G401.6 (cell line): ENCODE data around the gene MBTPS2.
"Not testable (repeated sequence)": the region's sequence is repeated elsewhere in the genome, so short reads cannot be mapped to it uniquely, and the experiment has no call there.

Experiments used
- FAIRE-seq: peaks from 2 replicates; lab custom pipeline; 2012; peaks lifted over from hg19 to GRCh38; lab: Jason Lieb, UNC

MBTPS2 gene

DNA sequence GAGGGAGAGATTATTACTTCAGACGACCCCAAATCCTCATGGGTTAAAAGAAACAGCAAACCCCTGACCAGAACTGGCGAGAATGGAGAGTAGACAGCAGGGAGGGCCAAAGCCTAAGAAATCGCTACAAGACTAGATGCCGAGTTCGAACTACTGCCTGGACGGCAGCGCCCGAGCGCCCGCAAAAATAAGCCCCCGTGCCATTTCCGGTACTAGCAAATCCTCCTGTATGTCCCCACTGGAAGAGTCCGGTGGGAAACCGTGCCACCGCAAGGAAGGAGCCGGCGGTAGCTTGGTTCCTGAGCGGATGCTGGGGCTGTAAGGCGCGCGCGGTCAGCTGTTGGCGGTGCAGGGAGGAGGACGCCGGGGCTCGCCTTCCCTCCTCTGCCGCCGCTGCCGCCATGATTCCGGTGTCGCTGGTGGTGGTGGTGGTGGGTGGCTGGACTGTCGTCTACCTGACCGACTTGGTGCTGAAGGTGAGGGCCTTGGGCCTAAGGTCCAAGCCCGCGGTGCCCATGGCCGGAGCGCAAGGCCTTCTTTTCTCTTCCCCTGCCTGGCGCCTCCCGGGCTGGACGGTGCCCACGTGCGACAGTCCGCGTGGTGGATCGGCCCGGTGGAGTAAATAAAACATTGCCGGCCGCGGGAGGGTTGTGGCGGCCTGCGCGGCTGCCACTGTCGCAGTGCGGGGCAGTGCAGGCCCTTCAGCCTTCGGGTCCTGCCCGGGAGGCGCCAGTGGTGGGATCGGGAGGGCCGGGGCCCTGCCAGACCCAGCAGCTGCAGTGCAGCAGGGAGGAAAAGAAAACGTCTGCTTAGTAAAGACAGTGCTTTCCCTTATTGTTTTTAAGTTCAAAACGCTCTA lies at the start of gene MBTPS2:
Gene MBTPS2 (plus strand): TSS at position 284 of the 859 bp plus-strand sequence. CDS start 118 bp downstream, at position 402.
- FAIRE-seq = peak; percentile 84

DNA sequence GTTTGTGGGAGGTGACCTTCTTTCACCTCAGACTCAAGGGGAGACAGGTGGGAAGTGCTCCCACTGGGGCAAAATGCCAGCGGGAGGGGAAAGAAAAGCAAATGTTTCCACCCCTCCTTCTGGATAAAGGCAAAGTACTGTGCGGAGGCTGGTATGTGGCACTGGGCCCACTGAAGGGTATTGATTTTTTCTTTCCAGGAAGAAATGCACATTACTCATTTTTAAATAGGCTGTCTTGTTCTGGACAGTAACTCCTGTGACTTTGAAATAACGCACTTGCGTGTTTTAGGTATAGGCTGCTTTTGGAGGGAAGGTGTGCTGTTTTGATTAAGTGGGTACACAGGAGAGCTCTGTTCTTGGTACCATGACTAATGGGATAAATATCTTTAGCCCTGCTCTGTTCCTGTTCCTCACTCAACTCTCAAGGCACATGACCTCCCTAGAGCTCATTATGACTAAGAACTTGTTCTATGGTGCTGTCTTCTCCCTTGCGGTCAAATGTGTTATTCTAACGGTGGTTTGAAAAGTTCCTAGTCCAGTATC lies 40.7 kb upstream of the MBTPS2 start:
- FAIRE-seq = no peak

DNA sequence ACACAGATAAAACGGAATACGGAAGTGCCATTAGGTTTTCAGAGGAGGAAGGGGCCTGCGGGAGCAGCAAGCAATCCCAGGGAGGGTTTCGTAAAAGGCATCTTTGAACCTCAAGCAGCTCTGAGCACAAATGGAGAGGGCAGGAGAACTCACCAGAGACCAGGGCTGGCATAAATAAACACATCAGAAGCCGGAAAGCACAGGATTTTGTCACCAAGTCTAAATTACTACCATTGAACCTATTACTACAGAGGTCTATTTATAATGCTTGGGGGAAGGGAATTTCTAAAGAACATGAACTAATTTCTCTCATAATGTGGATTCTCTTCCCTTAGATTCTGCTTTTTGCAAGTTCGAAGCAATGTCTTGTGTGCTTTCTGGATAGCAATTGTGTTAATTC lies 39.6 kb upstream of the MBTPS2 start:
- no peak for FAIRE-seq

DNA sequence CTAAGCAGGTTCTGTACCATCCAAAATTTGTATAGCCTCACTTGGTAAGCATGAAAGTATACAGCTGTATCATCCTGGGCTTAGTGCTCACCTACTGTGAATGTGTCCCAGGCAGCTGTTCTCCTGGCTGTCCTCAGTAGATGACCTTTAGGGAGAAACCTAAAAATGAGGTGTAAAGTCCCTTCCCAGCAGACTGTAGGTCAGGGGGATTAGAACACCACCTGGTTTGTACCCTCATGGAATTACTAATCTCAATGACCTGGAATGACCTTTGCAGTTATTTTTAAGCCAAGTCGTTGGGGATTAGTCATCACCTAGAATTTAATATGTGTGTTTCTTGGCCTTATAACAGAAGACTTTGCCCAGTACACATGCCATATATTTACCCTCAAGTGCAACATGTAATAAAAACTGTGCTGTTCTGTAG lies 39.1 kb upstream of the MBTPS2 start:
- FAIRE-seq = no peak

DNA sequence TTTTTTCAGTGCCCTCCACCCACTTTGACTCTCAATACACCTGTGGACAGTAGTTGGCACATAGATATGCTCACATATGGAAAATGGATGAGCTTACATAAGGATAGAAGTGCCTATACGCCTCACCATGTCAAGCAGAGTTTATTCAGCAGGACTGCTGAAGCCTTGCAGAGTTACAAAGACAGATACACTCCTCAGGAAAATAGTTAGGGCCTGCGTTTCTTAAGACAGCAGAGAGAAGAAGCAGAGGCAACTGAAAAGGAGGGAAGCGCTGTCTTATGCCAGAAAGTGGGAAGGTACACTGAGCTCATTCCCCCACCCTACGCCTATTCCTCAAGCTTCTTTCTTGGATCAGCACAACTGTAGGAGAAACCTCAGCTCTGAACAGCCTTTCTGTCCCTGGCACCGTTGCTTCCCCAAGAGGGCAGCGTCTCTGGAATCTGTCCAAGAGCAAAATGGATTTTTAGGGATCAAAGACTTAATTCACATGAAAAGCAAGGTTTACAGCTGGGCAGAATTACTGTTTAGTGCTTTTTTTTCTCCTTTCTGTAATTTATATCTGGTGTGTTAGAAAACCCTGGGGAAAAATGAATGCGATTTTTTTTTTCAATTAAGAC lies 37.3 kb upstream of the MBTPS2 start:
- FAIRE-seq = no peak

DNA sequence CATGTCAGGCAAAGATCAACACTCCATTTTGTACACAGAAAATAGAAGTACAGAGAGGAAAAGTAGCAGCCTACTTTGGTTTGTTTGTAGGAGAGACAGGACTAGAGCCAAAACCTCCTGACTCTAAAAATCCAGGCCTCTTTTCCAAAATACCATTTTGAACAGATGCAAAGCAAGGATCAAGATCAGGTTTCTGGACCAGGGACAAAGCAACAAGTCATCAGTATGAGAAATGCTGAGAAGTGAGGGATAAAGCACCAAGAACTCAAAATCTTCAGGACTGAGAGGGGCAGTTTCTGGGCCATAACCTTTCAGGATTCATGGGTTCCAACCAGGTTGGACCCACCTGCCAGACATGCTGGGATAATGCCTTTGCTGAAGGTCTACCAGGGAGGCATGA lies 36.6 kb upstream of the MBTPS2 start:
- no peak for FAIRE-seq

DNA sequence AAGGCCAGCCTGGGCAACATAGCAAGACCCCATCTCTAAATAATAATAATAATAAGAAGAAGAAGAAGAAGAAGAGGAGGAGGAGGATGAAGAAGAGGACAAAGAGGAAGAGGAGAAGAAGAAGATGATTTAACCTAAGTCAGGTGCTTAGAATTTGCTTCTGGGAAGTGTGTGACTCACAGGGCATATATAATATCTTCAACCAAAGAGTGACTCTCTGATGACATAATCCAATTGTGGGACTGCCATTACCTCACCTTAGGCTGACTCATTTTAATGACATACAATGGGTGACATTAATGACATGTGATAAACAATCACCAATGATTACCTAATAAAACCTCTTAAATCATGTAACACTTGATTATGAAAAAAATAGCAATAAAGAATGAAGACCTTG lies 32.7 kb upstream of the MBTPS2 start:
- no peak for FAIRE-seq

DNA sequence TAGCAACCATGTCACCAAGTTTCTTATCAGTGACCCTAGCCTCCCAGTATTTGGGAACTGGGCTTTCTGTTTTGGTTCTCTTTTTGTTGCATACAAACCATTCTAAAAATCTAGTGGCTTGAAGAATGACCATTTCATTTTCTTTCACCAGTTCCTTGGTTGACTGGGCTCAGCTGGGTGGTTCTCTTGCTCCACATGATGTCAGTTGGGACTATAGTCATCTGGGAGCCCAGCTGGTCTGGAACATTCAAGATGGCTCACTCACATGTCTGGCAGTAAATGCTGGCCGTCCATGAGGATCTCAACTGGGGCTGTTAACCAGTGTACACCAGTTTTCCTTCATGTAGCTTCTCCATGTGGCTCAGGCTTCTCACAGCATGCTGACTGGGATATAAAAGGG lies 27.6 kb upstream of the MBTPS2 start:
- FAIRE-seq = no peak

DNA sequence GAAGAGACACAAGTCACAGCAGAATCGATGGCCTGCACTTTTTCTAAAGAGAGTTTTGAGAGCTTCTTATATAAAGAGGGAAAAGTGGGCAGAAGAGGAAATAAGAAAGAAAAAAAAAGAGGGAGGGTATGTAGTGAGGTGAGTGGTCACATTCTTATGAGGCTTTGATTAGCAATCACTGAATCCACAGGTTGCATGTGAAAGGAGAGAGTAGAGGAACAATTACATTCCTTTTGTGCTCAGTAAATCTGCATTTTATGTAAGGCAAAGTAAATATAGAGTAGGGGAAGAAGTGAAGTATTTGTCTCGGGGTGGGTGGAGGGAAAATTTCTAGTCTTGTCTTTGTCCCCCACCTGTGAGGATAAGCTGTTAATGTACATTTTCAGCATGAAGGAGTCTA lies 26.8 kb upstream of the MBTPS2 start:
- FAIRE-seq = no peak

DNA sequence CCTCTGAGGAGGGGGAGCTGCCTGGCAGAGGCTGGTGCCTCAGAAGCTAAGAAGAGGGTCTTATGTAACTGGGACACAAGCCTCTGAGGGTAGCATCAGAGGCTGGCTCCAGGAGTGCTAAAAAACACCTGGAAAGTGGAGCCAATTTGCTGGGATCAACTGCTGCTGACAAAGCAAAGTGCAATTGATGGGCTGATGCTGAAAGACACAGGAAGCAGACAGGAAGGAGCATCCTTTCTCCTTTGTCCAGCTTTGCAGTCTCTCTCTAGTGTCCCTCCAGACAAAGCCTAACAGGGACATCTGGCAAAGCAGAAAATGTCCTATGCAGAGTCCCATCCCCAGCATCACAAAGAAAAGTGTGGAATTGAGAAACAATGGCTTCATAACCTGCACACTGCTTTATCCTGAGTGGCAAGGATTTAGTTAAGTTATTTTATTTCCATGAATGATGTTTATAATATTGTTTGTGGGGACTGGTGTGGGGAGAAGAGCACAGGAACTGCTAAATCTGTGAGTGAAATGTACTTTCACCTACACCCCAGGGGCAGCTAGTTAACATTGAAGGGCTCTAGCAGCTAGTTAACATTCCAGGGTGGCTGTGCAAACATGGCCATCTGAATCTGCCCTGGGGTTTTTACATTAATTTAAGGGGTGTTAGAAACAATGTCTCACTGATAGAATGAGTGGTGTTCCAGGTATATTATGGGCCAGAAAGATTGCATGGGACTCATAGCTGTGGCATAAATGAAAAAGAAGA lies 25.6 kb upstream of the MBTPS2 start:
- no peak for FAIRE-seq

DNA sequence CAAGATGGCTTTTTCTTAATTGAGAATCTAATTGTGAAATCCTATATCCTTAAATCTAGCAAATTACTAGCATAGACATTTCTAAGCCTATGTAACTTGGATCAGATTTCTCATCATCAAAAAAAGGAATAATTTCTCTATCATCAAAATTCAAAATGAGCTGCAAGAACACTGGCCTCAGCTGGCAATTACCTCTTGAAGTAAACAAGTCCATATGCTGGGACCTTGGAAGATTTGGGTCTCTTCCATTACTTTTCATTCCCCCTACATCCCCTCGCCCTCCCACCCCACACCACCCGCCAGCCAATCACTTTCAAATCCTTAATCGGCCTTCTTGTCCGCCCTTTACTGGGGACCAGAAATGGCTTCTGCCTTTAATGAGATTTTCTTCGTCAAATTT lies 23.3 kb upstream of the MBTPS2 start:
- FAIRE-seq = no peak

DNA sequence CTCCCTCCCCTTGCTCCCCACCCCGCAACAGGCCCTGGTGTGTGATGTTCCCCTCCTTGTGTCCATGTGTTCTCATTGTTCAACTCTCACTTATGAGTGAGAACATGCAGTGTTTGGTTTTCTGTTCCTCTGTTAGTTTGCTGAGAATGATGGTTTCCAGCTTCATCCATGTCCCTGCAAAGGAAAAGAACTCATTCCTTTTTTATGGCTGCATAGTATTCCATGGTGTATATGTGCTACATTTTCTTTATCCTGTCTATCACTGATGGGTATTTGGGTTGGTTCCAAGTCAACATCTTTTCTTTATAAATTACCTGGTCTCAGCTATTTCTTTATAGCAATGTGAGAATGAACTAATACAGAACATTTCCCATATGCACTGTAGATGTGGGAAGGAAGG lies 19.2 kb upstream of the MBTPS2 start:
- not testable (repeated sequence) for FAIRE-seq

DNA sequence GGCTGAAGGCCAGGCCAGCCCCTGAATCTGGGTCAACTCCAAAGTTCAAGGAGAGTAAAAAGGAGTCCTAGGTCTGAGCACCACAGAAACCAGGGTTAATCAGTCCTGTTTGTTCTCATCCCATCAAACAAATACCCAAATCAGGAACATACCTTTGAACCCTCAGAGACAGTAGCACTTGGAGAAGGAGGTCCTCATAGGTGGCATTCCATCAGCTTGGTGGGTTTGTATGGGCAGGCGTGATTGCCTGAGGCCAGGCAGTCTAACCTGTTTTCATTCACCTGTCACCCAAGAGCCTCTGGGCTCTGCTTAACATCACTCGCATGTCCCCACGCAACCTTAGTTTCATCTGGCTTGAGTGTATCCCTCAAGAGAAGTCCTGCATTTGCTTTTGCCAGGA lies 17.5 kb upstream of the MBTPS2 start:
- FAIRE-seq = no peak

DNA sequence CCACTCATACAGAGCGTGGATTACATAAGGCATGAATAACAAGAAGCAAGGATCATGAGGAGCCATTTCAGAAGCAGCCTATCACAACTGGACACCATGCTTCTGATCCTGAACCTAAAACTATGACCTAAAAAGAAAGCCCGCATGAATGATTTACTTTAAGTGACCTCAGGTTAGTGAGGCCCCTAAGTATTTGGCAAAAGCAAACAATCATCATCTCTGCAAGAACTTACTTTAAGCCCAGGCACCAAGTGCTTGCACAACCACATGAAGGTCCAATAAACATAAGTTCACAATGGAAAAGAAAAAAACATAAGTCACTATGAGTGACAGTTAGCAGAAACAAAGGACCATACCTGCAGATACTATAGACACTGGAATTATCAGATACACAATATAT lies 7.9 kb upstream of the MBTPS2 start:
- FAIRE-seq = no peak

DNA sequence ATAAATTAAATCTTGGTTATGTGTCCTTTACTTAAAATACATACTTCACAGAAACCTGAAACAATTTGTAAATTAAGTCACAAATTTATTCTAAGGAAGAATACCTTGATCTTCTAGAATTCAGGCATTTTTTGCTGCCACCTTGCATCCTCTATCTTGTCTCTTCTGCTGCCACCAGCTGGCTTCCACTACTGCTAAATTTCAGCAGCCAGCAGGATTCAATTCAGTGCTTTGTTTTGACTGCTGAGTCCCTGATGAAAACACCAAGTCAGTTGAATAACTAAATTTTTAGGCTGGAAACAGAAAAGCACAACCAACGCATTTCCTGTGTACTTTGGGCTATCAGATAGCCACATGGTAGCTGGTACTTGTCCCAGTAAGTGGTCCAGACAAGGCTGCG lies 2.4 kb upstream of the MBTPS2 start:
- no peak for FAIRE-seq

DNA sequence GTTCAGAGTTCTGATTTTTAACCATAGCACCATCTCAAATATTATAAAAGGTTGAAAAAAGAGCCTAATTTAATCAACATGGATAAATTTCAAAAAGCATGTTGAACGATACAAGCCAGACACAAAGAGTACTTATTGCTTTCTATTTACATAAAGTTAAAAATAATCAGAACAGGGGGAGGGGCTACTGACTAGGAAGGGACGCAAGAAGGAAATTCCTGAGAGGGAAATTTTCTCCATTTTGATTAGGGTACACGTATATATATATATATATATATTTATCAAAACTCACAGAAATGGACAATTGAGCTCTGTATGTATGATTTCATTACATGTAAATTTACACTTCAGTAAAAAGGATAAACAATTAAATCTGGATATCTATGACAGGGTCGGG lies 482 bp upstream of the MBTPS2 start:
- no peak for FAIRE-seq

DNA sequence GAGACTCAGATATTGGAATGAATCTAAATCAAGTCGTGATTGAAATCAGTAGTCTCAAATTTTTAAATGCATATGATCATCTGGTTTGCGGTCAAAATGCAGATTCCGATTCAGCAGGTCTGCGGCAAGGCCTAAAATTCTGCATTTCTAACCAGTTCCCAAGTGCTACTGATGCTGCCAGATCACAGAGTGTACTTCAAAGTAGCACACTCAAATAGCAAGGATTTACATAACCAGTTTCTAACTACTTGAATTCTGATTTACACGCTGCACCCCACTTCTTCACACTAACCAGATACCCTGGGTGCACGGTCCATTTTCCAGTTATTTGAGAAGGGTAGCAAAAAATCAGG lies 752 bp downstream of the MBTPS2 start:
- no peak for FAIRE-seq

DNA sequence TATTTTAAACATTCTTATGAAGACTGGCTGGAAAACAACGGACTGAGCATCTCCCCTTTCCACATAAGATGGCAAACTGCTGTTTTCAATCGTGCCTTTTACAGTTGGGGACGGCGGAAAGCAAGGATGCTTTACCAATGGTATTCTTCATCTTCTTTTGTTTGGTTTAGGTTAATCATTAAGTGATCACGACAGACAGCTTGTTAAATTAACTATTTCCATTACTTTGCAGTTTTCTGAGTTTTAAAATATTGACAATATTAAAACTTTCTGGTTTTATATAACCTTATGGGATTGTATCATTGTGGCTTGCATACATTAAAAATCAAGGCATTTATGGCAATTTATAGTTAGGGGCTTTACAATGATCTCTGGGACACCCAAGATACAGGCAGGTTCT lies 3.8 kb downstream of the MBTPS2 start:
- no peak for FAIRE-seq

DNA sequence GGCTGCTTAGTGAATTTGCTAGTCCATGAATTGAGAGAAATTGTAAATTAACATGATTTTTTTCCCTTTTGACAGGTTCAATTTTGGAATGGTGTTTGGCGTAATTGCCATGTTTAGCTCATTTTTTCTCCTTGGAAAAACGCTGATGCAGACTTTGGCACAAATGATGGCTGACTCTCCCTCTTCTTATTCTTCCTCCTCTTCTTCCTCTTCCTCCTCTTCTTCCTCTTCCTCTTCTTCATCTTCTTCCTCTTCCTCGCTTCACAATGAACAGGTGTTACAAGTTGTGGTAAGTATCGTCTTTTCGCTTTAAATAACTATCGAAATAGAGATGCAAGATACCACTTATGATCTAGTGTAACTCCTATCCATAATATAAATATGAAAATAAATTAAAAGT lies 5.7 kb downstream of the MBTPS2 start:
- FAIRE-seq = no peak

DNA sequence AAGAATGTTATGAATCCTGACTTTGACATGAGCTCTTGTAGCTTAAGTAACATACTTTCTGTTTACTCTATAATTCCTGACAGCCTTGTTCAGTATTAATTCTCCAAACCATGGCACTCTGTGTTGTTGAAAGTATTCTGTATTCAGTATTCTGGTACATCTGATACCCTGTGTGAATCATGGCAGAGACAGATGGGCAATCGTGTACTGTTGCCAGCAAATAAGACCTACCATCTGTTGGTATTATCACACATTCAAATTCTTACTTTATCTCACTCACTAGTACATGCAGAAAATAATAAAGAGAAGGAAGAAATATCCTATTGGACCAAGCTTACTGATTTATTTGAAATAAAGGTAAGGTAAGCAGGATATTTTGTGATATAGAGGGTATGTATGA lies 7.9 kb downstream of the MBTPS2 start:
- FAIRE-seq = no peak

DNA sequence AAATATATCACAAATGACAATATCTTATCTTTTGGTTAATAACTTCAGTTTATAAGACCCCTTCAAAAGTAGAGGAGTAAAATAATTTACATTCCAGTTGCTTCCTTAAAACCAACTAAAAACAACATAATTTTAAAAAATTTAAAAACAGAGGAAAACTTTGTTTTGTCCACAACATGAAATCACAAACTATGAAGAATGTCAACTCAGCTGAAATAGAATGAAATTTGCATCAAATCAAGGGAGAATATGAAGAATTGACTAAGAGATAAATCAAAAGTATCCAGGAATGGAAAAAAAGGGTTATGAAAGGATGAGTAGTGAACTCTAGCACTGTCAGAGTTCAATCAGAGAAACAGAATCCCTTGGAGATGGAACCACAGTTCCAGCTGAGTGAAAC lies 14.2 kb downstream of the MBTPS2 start:
- no peak for FAIRE-seq

DNA sequence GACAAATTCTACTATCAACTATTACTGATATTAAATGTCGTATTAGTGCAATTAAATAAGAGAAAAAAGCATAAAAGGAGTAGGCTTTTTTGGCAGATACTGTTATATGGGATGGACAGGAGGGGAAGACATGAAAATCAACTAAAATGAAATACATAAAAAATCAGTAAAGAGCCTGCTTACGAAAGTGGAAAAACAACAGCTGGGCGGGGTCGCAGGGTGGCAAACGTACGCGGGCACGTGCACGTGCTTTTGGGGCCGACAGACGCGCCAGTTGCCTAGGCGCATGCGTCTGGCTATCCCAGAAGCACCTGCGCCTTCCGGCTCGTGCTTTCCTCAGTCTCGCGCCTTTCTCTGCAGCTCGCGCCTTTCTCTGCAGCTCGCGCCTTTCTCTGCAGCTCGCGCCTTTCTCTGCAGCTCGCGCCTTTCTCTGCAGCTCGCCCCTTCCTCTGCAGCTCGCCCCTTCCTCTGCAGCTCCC lies 16.6 kb downstream of the MBTPS2 start, which contains the start of gene YY2:
Gene YY2 (plus strand): TSS at position 51 of the 479 bp plus-strand sequence. CDS start 498 bp downstream, outside the sequence.
- no peak for FAIRE-seq

DNA sequence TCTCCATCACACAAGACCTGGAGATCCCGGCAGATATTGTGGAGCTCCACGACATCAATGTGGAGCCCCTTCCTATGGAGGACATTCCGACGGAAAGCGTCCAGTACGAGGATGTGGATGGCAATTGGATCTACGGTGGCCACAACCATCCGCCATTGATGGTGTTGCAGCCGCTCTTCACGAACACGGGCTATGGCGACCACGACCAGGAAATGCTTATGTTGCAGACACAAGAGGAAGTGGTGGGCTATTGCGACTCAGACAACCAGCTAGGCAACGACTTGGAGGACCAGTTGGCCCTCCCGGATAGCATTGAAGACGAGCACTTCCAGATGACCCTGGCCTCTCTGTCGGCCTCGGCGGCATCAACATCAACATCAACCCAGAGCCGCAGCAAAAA lies 17.1 kb downstream of the MBTPS2 start:
- no peak for FAIRE-seq
